ENCODE data around the gene MLLT6. TPM values are rescaled to one million over a fixed set of nuclear protein-coding genes. Genes with fewer than 3 reads are reported as not detected.

Gene MLLT6
- total and polyA plus RNA-seq, 2 of the 13 experiments (the other 11 are each of a cell fraction or from before 2014, with no cell fraction given): 50.7 to 69.5 TPM

- no peak for TF ChIP-seq AHDC1 (CRISPR knock-in tag; IDR thresholded peaks at IDR 0.05; ENCODE audit: borderline replicate concordance)
- no peak; the same call in 1 of the 2 replicates for TF ChIP-seq ZNF547 (CRISPR knock-in tag; IDR thresholded peaks at IDR 0.05)
- 0 out of 2 replicates have a peak, but pooled peaks have one; percentile 26 for TF ChIP-seq NR2C2 (CRISPR knock-in tag; IDR thresholded peaks at IDR 0.05; ENCODE audit: borderline replicate concordance)
- no peak for TF ChIP-seq SP140L (CRISPR knock-in tag; IDR thresholded peaks at IDR 0.05; ENCODE audit: borderline replicate concordance)
- peak; percentile 21; the same call in 1 of the 2 replicates for TF ChIP-seq ZMYM4 (CRISPR knock-in tag; IDR thresholded peaks at IDR 0.05)
- TF ChIP-seq ZNF362 (CRISPR knock-in tag; IDR thresholded peaks at IDR 0.05; ENCODE audit: borderline replicate concordance): no peak
- TF ChIP-seq ZNF264 (CRISPR knock-in tag; IDR thresholded peaks at IDR 0.05): no peak
- no peak; the same call in 1 of the 2 replicates for TF ChIP-seq MXD1 (CRISPR knock-in tag; IDR thresholded peaks at IDR 0.05)
- TF ChIP-seq KDM6A (CRISPR knock-in tag; IDR thresholded peaks at IDR 0.05; ENCODE audit: low read depth): peak; percentile 51
- no peak for TF ChIP-seq CSRNP2 (CRISPR knock-in tag; conservative IDR thresholded peaks at IDR 0.05; ENCODE audit: low read depth)
These were observed 25.7 kb downstream of the MLLT6 start (continued) for GRCh38 chr17:38730526-38731379.

Data from HepG2 (cell line).